Common myeloid progenitor, CD34-positive (primary cell): Measurements from ENCODE around the gene HEXIM1.

ENCODE experiments used
- CTCF ChIA-PET: fragments of 350-600 bp; sonication (Branson Sonifier 250); formaldehyde crosslinking; loops from one replicate; lab custom pipeline; 2021; ENCODE audit warnings: antibody characterized with exemption; lab: Charles Lee
- POLR2A ChIA-PET: fragments of 350-600 bp; sonication (Branson Sonifier 250); formaldehyde crosslinking; loops from one replicate; lab custom pipeline; 2021; ENCODE audit warnings: antibody characterized with exemption; lab: Charles Lee
- DNase-seq, 3 donors: peaks; one replicate each; pipeline versions ENCODE4 v3.0.0 to v3.0.0-alpha.2; 2013
- H3K27ac ChIP-seq, 2 experiments: 1 replicate in 1 of 2; 2 replicates in 1 of 2; pipeline ENCODE4 v1.7.0; 2013; ENCODE audit warnings: inconsistent platforms in 2 of 2, low read length in 2 of 2, mild to moderate bottlenecking in 2 of 2, low read depth in 1 of 2, moderate library complexity in 1 of 2; ENCODE audit not compliant: severe bottlenecking in 2 of 2, insufficient read depth in 1 of 2, poor library complexity in 1 of 2
- H3K27me3 ChIP-seq, 5 experiments: replicated peaks in 2 of 5; 1 replicate in 3 of 5; 2 replicates in 2 of 5; pipeline versions ENCODE4 v1.6.1 to v1.7.0; 2013; ENCODE audit warnings: low read length in 4 of 5, mild to moderate bottlenecking in 2 of 5, moderate library complexity in 2 of 5, inconsistent platforms in 1 of 5; ENCODE audit not compliant: insufficient read depth in 5 of 5, control insufficient read depth in 4 of 5
- H3K36me3 ChIP-seq, 4 experiments: 1 replicate in 2 of 4; 2 replicates in 2 of 4; pipeline versions ENCODE4 v1.6.1 to v1.7.0; 2013; ENCODE audit warnings: low read length in 3 of 4, control low read depth in 1 of 4, mild to moderate bottlenecking in 1 of 4; ENCODE audit not compliant: control insufficient read depth in 4 of 4, insufficient read depth in 4 of 4
- H3K4me1 ChIP-seq, 4 experiments: 1 replicate in 3 of 4; 2 replicates in 1 of 4; pipeline versions ENCODE4 v1.6.1 to v1.7.1; 2013; ENCODE audit warnings: low read length in 3 of 4, mild to moderate bottlenecking in 3 of 4, control low read depth in 1 of 4, inconsistent platforms in 1 of 4, moderate library complexity in 1 of 4; ENCODE audit not compliant: control insufficient read depth in 4 of 4, insufficient read depth in 4 of 4; ENCODE audit errors: control extremely low read depth in 1 of 4
- H3K4me3 ChIP-seq, 7 experiments: 1 replicate in 4 of 7; 2 replicates in 3 of 7; pipeline versions ENCODE4 v1.5.1 to v1.7.0; 2013; ENCODE audit warnings: mild to moderate bottlenecking in 7 of 7, low read length in 6 of 7, moderate library complexity in 6 of 7, inconsistent platforms in 2 of 7, low read depth in 2 of 7, control low read depth in 1 of 7; ENCODE audit not compliant: insufficient read depth in 4 of 7, control insufficient read depth in 1 of 7; ENCODE audit errors: extremely low read depth in 1 of 7
- H3K9me3 ChIP-seq, 5 experiments: 1 replicate in 4 of 5; 2 replicates in 1 of 5; pipeline versions ENCODE4 v1.6.1 to v1.7.1; 2013; ENCODE audit warnings: low read length in 4 of 5, mild to moderate bottlenecking in 2 of 5, inconsistent platforms in 1 of 5, low read depth in 1 of 5, moderate library complexity in 1 of 5; ENCODE audit not compliant: control insufficient read depth in 4 of 5, insufficient read depth in 2 of 5; ENCODE audit errors: control extremely low read depth in 1 of 5
- WGBS: methylation state at CpG from one replicate; pipeline ENCODE4 v1.1.5; 2013; ENCODE audit not compliant: insufficient coverage; 5-methylcytosine and 5-hydroxymethylcytosine counted together

Gene HEXIM1

DNA sequence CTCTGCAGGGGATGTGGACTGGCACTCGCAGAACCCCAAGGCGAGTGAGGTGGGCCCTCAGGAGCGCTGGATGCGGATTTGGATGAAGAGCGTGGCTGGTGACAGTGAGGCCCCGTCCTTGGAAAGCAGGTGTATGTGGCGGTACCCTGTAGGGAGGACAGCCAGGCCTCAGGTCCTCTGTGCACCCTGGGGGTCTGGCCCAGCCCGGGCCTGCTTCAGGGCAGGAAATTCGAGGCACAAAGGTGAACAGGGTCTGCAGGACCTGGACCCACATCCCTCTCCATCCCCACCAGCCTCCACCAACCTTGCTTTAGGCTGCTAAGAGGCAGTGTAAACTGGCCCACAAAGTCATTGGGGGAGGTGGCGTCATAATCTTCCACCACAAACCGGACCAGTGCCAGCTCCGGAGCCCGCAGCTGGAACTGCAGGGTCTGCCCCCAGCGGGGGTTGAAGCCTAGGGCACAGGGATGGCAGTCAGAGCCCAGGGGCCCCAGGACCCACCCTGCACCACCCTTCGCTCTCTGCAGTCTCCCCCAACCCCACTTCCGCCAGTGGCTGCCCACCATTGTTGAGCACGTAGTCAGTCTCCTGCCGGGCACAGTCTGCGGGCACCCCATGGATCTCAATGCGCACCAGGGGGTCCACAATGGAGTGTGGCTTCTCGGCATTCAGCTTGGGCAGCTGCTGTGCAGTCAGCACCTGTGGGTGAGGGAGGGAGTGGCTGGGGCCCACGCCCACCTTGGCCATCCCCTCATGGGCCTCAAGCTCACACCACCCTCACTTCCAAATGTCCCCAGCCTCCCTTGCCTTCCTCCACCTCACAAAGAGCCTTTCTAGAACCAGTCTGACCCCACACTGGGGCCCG is 35.5 kb upstream of the HEXIM1 start:
- Histone ChIP-seq H3K9me3 (no peaks in the 10 kb centered on the region), H3K4me3 (no peak overlapping the region), H3K27me3 (no peaks in the 10 kb centered on the region), H3K4me1 (no peaks in the 10 kb centered on the region), H3K27ac (no peak overlapping the region), H3K36me3 (peaks cover 2 to 18% (median 12%) of the 10 kb centered on the region in 4 experiments)
- no peak for DNase-seq
- CTCF ChIA-PET = interaction anchor here (1.8 kb wide), 1 partner anchor 13 kb away, joined by 8 read pairs; no protein-coding TSS in a partner anchor
- WGBS = 98% methylated on average over 18 of the region's 23 CpGs
- POLR2A ChIA-PET = interaction anchor here (0.6 kb wide), 1 partner anchor 1190 kb away, joined by 4 read pairs; no protein-coding TSS in a partner anchor

DNA sequence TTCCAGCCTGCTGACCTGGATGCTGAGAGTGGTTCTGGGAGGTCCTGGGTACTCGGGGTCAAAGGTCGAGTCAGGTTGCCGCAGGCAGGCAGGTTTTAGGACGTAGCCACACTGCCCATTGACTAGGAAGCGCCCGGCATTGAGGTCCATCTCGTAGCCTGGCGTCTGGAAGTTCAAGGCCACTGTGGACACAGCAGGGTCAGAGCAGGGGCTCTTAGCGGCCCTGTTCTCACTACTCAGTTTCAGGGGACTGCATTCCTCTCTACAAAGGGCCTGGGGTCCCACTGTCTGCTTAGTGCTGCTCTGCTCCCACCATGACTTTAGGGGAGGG is 34.9 kb upstream of the HEXIM1 start:
- H3K27me3 ChIP-seq = no peaks in the 10 kb centered on the region
- 99% methylated on average over 9 of the region's 9 CpGs for WGBS
- no peak overlapping the region for H3K4me3 ChIP-seq
- H3K9me3 ChIP-seq = no peaks in the 10 kb centered on the region
- POLR2A ChIA-PET = no interaction called here
- H3K4me1 ChIP-seq = no peaks in the 10 kb centered on the region
- no peak for DNase-seq
- H3K27ac ChIP-seq = no peak overlapping the region
- H3K36me3 ChIP-seq = peaks cover 2 to 12% (median 7%) of the 10 kb centered on the region in 4 experiments
- CTCF ChIA-PET = no interaction called here

- H3K36me3 ChIP-seq = peaks cover 0 to 3% (median under 1%) of the 10 kb centered on the region in 4 experiments
- H3K4me1 ChIP-seq = no peaks in the 10 kb centered on the region
- DNase-seq = no peak
- no peaks in the 10 kb centered on the region for H3K9me3 ChIP-seq
- H3K27ac ChIP-seq = no peak overlapping the region
- CTCF ChIA-PET = interaction anchor here (1.0 to 2.6 kb wide), 3 partner anchors 9 to 18 kb away, joined by 3 to 8 read pairs (median 6); no protein-coding TSS in a partner anchor
- peaks cover 0 to 2% (median 0%) of the 10 kb centered on the region in 5 experiments for H3K27me3 ChIP-seq
- H3K4me3 ChIP-seq = no peak overlapping the region
- 92% methylated on average over 13 of the region's 19 CpGs for WGBS
- POLR2A ChIA-PET = no interaction called here
Observed at GRCh38 chr17:45114117-45114932, 34.0 kb upstream of the HEXIM1 start.

DNA sequence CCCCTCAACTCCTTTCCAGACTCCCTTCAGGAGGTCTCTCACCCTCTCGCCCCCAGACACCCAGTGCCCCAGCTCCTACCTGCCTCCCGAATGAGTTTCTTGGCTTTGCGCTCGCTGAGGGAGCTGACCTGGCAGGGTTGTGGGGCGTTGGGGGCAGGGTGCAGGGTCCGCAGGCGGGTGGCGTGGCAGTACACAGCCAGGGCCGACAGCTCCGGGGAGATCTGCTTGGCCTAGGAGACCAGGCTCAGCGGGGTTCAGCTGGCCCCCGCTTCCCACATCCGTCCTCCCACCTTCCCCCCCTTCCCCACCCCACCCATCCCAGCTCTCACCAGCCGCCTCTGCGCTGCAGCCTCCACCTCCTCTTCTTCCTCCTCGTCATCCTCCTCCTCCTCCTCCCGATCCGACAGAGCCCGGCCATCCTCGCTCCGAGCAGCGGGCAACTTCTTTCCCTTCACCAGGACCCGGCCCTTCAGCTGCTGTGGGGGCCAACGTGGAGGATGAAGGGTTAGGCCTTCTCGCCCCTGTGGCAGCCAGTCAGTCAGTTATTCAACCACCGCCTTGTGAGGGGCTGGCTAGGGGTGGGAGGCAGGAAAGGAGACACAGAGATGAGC is 33.2 kb upstream of the HEXIM1 start:
- CTCF ChIA-PET = interaction anchor here (0.5 to 2.6 kb wide), 4 partner anchors 10 to 1489 kb away, joined by 3 to 8 read pairs (median 6); no protein-coding TSS in a partner anchor
- POLR2A ChIA-PET = no interaction called here

GRCh38 chr17:45115871-45116270 is 32.4 kb upstream of the HEXIM1 start:
- Histone ChIP-seq H3K27me3 (peaks cover 0 to 18% (median 3%) of the 10 kb centered on the region in 5 experiments), H3K27ac (no peak overlapping the region), H3K4me1 (peaks cover 0 to 1% (median 0%) of the 10 kb centered on the region in 4 experiments), H3K9me3 (no peaks in the 10 kb centered on the region), H3K4me3 (no peak overlapping the region), H3K36me3 (no peaks in the 10 kb centered on the region)
- CTCF ChIA-PET = interaction anchor here (0.5 to 2.6 kb wide), 4 partner anchors 10 to 1490 kb away, joined by 3 to 8 read pairs (median 4); partner anchors contain the start of gene PLCD3
- WGBS = 67% methylated on average over 7 of the region's 11 CpGs
- no peak for DNase-seq
- POLR2A ChIA-PET = no interaction called here

More for the DNA sequence above, 33.2 kb upstream of the HEXIM1 start:
- Histone ChIP-seq H3K27ac (no peak overlapping the region), H3K27me3 (peaks cover 0 to 10% (median 0%) of the 10 kb centered on the region in 5 experiments), H3K4me3 (no peak overlapping the region), H3K36me3 (no peaks in the 10 kb centered on the region), H3K9me3 (no peaks in the 10 kb centered on the region), H3K4me1 (no peaks in the 10 kb centered on the region)
- DNase-seq = no peak
- 95% methylated on average over 17 of the region's 26 CpGs for WGBS

DNA sequence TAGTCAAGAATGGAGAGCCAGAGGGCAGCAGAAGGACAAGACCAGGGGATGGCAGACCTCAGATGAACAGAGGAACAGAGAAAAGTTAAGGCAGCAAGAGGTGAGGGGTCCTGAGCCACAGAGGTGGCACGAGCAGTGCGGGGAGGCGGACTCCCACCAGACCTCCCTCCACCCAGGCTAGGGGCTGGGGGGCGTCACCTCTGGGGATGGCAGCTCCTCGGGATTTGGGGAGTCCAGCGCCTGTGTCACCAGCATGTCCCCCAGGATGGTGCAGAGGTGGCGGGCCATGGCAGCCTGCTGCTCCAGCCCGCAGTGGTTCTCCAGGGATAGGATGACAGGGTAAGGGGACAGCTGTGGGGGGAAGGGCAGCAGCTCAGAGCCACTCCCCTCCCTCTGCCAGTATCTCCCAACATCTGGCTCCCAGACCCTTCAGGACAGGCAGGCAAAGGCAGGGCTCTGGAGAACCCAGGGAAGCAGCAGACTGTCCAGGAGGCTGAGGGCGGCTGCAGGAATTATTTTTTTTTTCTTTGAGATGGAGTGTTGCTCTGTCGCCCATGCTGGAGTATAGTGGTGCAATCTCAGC is 31.8 kb upstream of the HEXIM1 start:
- H3K27ac ChIP-seq = no peak overlapping the region
- no peaks in the 10 kb centered on the region for H3K36me3 ChIP-seq
- CTCF ChIA-PET = interaction anchor here (1.1 to 3.5 kb wide), 5 partner anchors 9 to 20 kb away, joined by 3 to 16 read pairs (median 8); partner anchors contain the start of genes ACBD4 and PLCD3
- H3K4me1 ChIP-seq = peaks cover 0 to 5% (median 1%) of the 10 kb centered on the region in 4 experiments
- H3K9me3 ChIP-seq = no peaks in the 10 kb centered on the region
- POLR2A ChIA-PET = no interaction called here
- WGBS = 97% methylated on average over 8 of the region's 10 CpGs
- H3K4me3 ChIP-seq = no peak overlapping the region
- H3K27me3 ChIP-seq = peaks cover 0 to 24% (median 6%) of the 10 kb centered on the region in 5 experiments
- DNase-seq = no peak
